ENCODE data around the gene TERT.
"Not testable (repeated sequence)": the region's sequence is repeated elsewhere in the genome, so short reads cannot be mapped to it uniquely, and the experiment has no call there.

The TERT gene

DNA sequence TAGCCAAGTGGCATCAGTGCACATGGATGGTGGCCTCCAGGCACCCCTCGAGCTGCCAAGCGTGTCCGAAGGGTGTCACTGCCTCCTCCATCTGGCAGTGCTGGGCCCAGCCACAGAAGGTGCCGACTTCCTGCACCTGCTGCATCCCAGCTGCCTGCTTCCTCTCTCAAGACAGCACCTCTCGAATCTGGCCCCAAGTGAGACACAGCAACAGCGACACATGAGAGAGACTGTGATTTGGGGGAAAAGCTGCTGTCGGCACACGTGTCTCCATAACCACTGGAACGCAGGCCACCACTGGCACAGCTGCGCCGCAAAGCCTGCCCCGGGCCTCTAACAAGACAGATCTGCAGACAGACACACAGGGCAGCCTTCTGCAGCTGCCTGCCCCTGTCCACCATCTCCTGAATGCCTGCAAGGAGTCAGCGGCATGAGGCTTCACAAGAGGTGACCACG is 41.3 kb upstream of the TERT start:
- FAIRE-seq = no peak
- DNase-seq (ENCODE audit: insufficient read length, low spot score) = no peak
- no peak for TF ChIP-seq POLR2A (IDR thresholded peaks at IDR 0.05; ENCODE audit: low read depth, low read length)

DNA sequence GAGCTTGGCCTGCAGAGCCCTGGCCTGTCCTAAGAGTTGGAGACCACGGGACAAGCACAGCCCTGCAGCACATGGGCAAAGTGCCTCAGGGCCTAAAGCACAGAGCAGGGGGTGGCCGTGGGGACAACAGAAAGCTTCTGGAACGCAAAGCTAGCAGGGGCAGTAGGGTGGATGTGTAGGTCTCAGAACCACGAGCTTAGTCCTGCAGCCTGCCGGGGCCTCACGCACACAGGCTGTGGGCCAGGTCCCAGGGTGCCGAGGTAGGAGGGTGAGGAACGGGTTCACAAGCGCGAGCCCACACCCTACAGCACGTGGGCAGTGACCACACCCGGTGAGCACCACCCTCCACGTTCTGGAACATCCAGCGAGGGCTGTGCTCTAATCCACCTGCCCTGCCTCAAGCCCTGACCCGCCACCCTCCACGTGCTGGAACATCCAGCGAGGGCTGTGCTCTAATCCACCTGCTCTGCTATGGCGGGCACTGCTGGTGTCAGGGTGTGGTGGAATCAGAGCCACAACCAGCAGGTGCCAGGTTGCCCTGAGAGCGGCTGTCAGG is 40.8 kb upstream of the TERT start:
- no peak for DNase-seq (ENCODE audit: insufficient read length, low spot score)
- FAIRE-seq = no peak

DNA sequence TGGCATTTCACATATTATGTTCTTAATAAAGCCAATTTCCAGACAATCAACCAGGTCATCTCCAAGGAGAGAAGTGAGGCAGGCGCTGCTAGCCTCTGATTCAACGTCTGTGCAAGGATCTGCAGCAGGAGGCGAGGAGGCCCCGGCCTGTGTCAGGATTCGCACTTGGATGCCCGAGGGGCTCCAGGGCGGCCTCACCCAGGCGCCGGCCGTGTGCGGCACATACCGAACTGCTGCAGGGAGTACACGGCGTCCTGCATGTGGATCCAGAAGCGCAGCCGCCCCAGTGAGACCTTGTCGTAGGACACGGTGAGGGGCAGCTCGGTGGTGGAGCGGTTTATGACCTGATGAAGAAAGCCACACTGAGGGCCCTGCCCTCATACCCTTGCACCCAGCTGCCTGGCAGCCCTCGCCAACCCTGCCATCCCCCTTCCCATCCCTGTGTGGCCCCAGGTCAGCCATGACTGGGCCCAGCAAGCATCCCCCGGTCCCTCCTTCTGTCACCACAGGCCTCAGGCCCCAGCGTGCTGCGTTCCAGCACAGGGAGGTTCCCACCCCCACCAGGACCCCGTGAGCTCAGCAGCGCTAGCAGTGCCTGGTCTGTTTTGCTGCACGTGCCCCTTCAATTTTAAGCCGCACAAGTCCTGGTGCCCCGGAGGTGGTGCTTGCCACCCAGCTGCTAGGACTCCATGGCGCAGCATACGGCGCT is 40.1 kb upstream of the TERT start:
- TF ChIP-seq POLR2A (IDR thresholded peaks at IDR 0.05; ENCODE audit: low read depth, low read length) = no peak
- FAIRE-seq (no peak), DNase-seq (ENCODE audit: insufficient read length, low spot score) (no peak)

More for the DNA sequence above, 40.8 kb upstream of the TERT start:
- TF ChIP-seq POLR2A (IDR thresholded peaks at IDR 0.05; ENCODE audit: low read depth, low read length) = no peak

DNA sequence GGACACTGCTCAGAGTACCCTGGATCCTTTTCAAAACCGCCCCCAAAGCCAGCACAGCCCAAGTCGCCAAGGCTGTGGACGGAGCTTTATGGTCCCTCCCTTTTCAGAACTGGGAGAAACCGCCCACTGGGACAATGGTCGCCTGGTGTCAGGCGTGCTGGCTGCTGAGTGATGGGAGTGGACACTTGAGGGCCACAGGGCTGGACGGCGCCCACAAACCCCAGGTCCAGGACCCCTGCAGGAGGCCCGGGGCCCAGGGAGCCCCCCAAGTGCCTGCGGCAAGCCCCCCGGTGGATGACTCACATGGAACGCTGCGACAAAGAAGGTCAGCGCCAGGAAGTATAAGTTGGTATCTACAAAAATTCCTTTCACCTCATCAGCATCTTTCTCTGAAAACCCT is 39.1 kb upstream of the TERT start:
- no peak for FAIRE-seq
- no peak for DNase-seq (ENCODE audit: insufficient read length, low spot score)
- TF ChIP-seq POLR2A (IDR thresholded peaks at IDR 0.05; ENCODE audit: low read depth, low read length) = no peak

DNA sequence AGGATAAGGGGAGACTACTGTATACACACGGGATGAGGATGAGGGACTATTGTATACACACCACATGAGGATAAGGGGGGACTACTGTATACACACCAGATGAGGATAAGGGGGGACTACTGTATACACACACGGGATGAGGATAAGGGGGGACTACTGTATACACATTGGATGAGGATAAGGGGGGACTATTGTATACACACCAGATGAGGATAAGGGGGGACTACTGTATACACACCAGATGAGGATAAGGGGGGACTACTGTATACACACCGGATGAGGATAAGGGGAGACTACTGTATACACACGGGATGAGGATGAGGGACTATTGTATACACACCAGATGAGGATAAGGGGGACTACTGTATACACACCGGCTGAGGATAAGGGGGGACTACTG is 38.4 kb upstream of the TERT start:
- FAIRE-seq; DNase-seq (ENCODE audit: insufficient read length, low spot score): not testable (repeated sequence)

DNA sequence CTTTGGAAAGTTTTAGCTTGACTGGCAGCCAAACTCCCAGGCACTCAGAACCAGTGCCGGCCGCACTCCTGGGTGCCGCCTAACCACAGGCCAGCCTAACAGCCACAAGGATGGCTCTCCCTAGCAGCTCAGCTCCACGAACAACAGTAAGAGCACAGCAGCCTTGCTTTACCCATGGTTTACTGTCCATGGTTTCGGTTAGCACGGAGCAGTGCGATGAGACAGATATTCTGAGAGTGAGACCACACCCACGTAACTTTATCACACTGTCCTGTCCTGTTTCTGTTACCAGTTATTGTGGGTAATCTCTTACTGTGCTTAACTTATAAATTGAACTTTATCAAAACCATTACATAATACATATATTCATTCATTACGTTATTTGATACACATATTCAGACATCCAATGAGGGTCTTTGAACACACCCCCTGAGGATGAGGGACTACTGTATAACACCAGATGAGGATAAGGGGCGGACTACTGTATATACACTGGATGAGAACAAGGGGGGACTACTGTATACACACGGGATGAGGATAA is 37.7 kb upstream of the TERT start:
- no peak for TF ChIP-seq POLR2A (IDR thresholded peaks at IDR 0.05; ENCODE audit: low read depth, low read length)
- no peak for FAIRE-seq
- no peak for DNase-seq (ENCODE audit: insufficient read length, low spot score)

DNA sequence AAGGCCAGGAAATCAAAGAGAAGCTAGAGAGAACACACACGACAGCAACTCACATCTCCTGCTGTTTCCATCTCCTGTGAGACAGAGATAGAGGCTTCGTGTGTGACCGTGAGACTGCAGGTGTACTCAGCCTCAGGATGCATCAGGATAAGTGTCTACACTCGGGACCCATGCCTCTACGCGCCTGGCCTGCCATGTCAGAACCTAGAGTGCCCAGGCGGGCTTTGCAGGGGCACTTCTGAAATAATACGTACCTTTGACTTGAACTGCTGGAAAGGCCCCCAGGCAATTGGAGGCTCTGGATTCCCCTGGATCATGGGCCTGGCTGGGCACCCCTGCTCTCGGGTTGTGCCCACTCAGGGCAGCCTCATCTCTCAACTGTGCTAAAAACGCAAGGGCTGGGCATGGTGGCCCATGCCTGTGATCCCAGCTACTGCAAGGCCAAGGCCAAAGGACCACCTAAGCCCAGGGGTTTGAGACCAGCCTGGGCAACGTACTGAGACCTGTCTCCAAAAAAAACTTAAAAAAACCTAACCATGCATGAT is 37.1 kb upstream of the TERT start:
- DNase-seq (ENCODE audit: insufficient read length, low spot score) (no peak), FAIRE-seq (no peak)
- TF ChIP-seq POLR2A (IDR thresholded peaks at IDR 0.05; ENCODE audit: low read depth, low read length) = no peak

DNA sequence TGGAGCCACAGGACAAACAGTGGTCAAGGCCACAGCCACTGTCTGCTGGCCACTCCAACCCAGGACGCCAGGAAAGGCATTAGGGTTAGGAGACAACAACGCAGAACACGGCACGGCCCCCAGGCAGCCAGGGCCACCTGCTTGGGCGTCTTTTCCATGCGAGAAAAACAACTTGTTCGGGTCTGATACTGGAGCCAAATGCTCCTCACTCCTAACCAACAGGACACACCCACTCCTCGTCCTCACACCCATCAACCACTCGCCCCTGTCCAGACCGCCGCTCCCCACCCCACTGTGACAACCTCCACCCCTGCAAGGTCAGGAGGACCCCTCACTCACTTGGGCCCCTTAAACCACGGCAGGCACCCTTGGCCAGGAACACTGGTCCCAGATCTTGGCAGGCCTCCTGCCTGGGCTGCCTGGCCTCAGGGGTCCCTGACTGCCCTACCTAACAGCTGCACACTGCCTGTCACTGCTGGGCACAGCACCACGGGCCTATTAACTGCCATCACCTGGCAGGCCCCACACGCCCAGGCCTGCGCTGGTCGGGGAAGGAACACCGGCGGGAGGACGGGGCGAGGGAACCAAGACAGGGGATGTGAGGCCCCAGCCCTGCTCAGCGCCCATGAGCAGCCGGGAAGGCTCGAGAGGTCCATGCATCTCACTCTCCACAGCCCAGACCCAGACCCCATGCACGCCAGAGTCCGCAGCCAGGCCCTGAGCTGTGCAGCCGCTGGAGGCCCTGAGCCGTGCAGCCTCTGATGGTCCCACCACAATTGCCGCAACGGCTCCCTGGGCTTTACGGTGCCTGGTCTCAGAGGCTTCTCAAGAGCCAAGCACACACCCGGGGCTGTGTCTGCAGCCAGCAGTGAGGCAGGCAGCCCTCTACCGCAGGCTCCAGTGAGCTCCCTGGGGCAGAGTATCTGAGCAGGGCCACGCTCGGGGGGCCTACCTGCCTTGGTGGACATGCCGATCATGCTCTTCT is 36.3 kb upstream of the TERT start:
- DNase-seq (ENCODE audit: insufficient read length, low spot score) (no peak), FAIRE-seq (no peak)
- no peak for TF ChIP-seq POLR2A (IDR thresholded peaks at IDR 0.05; ENCODE audit: low read depth, low read length)

DNA sequence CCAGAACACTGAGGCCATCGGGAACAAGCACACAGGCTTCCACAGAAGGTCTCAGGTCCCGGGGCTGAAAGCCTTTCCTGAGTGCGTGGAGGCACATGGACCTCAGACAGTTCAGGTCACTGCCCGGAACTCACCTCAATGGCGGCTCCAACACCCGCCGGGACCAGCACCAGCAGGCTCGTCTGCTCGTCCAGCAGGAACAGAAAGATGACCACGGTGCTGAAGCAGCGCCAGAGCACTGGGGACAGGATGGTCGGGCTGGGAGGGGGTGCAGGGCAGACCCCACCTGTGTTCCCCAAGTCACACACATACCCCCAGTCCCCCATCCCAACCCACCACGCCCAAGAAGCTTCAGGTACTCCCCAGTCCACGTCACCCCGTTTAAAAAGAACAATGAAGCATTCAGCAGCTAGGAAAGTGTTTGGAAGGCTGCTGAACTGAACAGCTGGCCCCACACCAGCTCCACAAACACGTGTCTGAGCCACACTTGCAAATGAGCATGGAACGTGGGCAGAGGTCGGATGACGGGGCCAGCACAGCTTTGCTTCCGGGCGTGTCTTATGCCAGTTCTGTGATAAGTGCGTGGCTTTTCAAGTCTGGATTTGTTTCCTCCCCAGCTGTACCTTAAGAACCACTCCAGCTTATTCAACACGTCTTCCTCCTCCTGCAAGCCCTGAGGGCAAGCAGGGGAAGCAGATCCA is 35.4 kb upstream of the TERT start:
- no peak for DNase-seq (ENCODE audit: insufficient read length, low spot score)
- TF ChIP-seq POLR2A (IDR thresholded peaks at IDR 0.05; ENCODE audit: low read depth, low read length) = no peak
- no peak for FAIRE-seq

DNA sequence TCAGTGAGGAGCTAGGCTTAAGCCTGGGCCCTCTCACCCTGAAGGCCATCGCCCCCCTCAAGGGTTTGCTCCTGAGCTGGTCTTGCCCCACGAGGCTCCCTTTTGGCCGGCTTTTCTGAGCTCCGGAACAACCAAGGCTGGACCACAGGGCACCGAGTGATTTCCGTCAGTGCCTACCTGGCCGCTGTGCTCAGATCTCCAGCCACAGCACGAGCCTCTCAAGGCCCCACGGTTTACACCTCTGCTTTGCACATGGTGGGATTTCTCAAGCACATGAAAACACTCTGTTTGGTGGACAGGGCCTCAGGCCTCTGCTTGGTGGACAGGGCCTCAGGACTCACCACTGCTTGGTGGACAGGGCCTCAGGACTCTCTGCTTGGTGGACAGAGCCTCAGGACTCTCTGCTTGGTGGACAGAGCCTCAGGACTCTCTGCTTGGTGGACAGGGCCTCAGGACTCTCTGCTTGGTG is 34.3 kb upstream of the TERT start:
- TF ChIP-seq POLR2A (IDR thresholded peaks at IDR 0.05; ENCODE audit: low read depth, low read length) = no peak
- FAIRE-seq (no peak), DNase-seq (ENCODE audit: insufficient read length, low spot score) (no peak)

DNA sequence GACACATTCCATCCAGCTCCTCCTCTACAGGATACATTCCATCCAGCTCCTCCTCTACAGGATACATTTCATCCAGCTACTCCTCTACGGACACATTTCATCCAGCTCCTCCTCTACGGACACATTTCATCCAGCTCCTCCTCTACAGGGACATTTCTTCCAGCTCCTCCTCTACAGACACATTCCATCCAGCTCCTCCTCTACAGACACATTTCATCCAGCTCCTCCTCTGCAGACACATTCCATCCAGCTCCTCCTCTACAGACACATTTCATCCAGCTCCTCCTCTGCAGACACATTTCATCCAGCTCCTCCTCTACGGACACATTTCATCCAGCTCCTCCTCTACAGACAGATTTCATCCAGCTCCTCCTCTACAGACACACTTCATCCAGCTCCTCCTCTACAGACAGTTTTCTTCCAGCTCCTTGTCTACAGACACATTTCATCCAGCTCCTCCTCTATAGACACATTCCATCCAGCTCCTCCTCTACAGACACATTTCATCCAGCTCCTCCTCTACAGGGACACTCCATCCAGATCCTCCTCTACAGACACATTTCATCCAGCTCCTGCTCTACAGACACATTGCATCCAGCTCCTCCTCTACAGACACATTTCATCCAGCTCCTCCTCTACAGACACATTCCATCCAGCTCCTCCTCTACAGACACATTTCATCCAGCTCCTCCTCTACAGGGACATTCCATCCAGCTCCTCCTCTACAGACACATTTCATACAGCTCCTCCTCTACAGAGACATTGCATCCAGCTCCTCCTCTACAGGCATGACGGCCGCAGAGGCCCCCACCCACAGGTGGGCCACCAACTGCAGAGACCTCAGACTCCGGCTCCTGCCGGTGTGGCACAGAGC is 33.6 kb upstream of the TERT start:
- not testable (repeated sequence) for DNase-seq (ENCODE audit: insufficient read length, low spot score); FAIRE-seq

DNA sequence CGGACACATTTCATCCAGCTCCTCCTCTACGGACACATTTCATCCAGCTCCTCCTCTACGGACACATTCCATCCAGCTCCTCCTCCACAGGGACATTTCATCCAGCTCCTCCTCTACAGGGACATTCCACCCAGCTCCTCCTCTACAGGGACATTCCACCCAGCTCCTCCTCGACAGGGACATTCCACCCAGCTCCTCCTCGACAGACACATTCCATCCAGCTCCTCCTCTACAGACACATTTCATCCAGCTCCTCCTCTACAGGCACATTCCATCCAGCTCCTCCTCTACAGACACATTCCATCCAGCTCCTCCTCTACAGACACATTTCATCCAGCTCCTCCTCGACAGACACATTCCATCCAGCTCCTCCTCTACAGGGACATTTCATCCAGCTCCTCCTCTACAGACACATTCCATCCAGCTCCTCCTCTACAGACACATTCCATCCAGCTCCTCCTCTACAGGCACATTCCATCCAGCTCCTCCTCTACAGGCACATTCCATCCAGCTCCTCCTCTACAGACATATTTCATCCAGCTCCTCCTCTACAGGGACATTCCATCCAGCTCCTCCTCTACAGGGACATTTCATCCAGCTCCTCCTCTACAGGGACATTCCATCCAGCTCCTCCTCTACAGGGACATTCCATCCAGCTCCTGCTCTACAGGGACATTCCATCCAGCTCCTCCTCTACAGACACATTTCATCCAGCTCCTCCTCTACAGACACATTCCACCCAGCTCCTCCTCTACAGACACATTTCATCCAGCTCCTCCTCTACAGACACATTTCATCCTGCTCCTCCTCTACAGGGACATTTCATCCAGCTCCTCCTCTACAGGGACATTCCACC is 32.3 kb upstream of the TERT start:
- DNase-seq (ENCODE audit: insufficient read length, low spot score); FAIRE-seq: not testable (repeated sequence)

DNA sequence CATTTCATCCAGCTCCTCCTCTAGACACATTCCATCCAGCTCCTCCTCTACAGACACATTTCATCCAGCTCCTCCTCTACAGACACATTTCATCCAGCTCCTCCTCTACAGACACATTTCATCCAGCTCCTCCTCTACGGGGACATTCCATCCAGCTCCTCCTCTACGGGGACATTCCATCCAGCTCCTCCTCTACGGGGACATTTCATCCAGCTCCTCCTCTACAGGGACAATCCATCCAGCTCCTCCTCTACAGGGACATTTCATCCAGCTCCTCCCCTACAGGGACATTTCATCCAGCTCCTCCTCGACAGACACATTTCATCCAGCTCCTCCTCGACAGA is 31.6 kb upstream of the TERT start:
- not testable (repeated sequence) for FAIRE-seq; DNase-seq (ENCODE audit: insufficient read length, low spot score)

Measured in H54 (cell line).